Fibroblast of lung (primary cell): ENCODE measurements around the gene CDK11B. TPM values are rescaled to one million over a fixed set of nuclear protein-coding genes. Genes with fewer than 3 reads are reported as not detected.

Experiments used
- DNase-seq, 2 donors: peaks; one replicate each; pipeline versions ENCODE4 v3.0.0 to v3.0.0-alpha.2; 2010; ENCODE audit warnings: low read depth in 2 of 2
- H2AFZ ChIP-seq: 2 replicates; pipeline ENCODE4 v1.5.1; 2012; ENCODE audit warnings: low read length, control low read depth, inconsistent platforms
- H3K27ac ChIP-seq: 2 replicates; pipeline ENCODE4 v1.5.1; 2011; ENCODE audit warnings: low read length, control low read depth; ENCODE audit not compliant: insufficient read depth
- H3K27me3 ChIP-seq: 2 replicates; pipeline ENCODE4 v1.5.1; 2011; ENCODE audit warnings: mild to moderate bottlenecking, low read length; ENCODE audit not compliant: control insufficient read depth, insufficient read depth
- H3K36me3 ChIP-seq: 2 replicates; pipeline ENCODE4 v1.5.1; 2011; ENCODE audit warnings: low read length; ENCODE audit not compliant: control insufficient read depth, insufficient read depth
- H3K4me1 ChIP-seq: 2 replicates; pipeline ENCODE4 v1.5.1; 2011; ENCODE audit warnings: low read length; ENCODE audit not compliant: control insufficient read depth, insufficient read depth; ENCODE audit errors: extremely low read depth
- H3K4me2 ChIP-seq: 2 replicates; pipeline ENCODE4 v1.5.1; 2011; ENCODE audit warnings: low read length, control low read depth; ENCODE audit not compliant: insufficient read depth; ENCODE audit errors: extremely low read depth
- H3K4me3 ChIP-seq, 4 experiments: fragments of 200-600 bp in 1 of 4; sonication (generic) in 1 of 4; replicated peaks in 1 of 4; 2 replicates each; pipeline ENCODE4 v1.5.1; 2011 to 2016; ENCODE audit warnings: low read length in 4 of 4, low read depth in 3 of 4, mild to moderate bottlenecking in 3 of 4, control low read depth in 2 of 4, inconsistent platforms in 1 of 4, mixed read lengths in 1 of 4; ENCODE audit not compliant: insufficient read depth in 1 of 4; ENCODE audit errors: control extremely low read depth in 1 of 4
- H3K79me2 ChIP-seq: 2 replicates; pipeline ENCODE4 v1.5.1; 2012; ENCODE audit warnings: mild to moderate bottlenecking, low read length, inconsistent platforms; ENCODE audit not compliant: control insufficient read depth, insufficient read depth
- H3K9ac ChIP-seq: 2 replicates; pipeline ENCODE4 v1.5.1; 2011; ENCODE audit warnings: mild to moderate bottlenecking, low read length, control low read depth; ENCODE audit not compliant: insufficient read depth
- H3K9me3 ChIP-seq: 2 replicates; pipeline ENCODE4 v1.5.1; 2012; ENCODE audit warnings: low read depth, low read length; ENCODE audit not compliant: control insufficient read depth, insufficient read depth
- H4K20me1 ChIP-seq: 2 replicates; pipeline ENCODE4 v1.5.1; 2011; ENCODE audit warnings: low read length; ENCODE audit not compliant: control insufficient read depth, insufficient read depth; ENCODE audit errors: extremely low read depth
- CTCF ChIP-seq, 2 donors: IDR thresholded peaks in 1 of 2; conservative IDR thresholded peaks in 1 of 2; 1 replicate in 1 of 2; 2 replicates in 1 of 2; pipeline ENCODE4 v1.5.1; 2011 to 2012; ENCODE audit warnings: low read length in 2 of 2, control low read depth in 1 of 2, inconsistent platforms in 1 of 2, low read depth in 1 of 2, mild to moderate bottlenecking in 1 of 2
- EZH2 ChIP-seq: IDR thresholded peaks from 2 replicates; pipeline ENCODE4 v1.5.1; 2012; ENCODE audit warnings: low read length, control low read depth, mild to moderate bottlenecking; ENCODE audit errors: missing control alignments
- polyA plus RNA-seq, 2 donors: library from polyadenylated mRNA; depleted of rRNA in 1 of 2; stranded (reverse) in 1 of 2; unstranded in 1 of 2; fragments of >200 nt; gene quantifications; 2 replicates each; pipeline ENCODE4 v1.2.1, GENCODE V29; 2011 to 2012; ENCODE audit warnings: missing spikeins in 1 of 2
- total RNA-seq: library from RNA; depleted of rRNA; stranded (reverse); fragments of >200 nt; gene quantifications from 2 replicates; pipeline ENCODE4 v1.2.1, GENCODE V29; 2014

CDK11B gene
- total and polyA plus RNA-seq, 2 donors (not counting 1 experiment from before 2014, with no cell fraction given) = 2.5 to 9.7 TPM

DNA sequence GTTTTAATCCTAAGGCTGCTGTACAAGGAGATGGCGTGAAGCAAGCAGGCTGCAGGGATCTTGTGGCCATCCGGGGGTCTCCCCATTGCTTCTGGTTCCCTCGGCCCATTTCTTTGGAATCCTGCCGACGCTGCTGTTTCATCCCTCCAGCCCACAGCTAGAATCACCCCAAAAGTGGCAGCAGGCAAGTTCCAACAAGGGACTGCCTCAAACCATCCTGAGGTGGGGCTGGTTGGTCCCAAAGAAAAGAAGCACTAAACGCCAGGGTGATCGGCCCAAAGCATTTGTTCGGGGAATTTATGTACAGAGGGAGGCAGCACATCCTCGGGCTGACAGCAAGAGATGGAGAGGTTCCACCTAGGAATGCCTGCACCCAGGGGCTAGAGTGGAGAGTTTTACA is 48.0 kb downstream of the CDK11B start:
- Histone ChIP-seq H3K27me3 (no peaks in the 10 kb centered on the region), H3K9ac (no peak overlapping the region), H4K20me1 (no peaks in the 10 kb centered on the region), H3K4me2 (no peak overlapping the region), H3K27ac (no peak overlapping the region), H3K9me3 (no peaks in the 10 kb centered on the region), H2AFZ (no peak overlapping the region), H3K36me3 (no peaks in the 10 kb centered on the region), H3K79me2 (peaks cover 9% of the 10 kb centered on the region), H3K4me3 (peak overlapping the region in 1 of 4 experiments; percentile 27), H3K4me1 (peaks cover 5% of the 10 kb centered on the region)
- TF ChIP-seq EZH2 = no peak
- no peak for TF ChIP-seq CTCF (conservative IDR thresholded peaks at IDR 0.05 in 1 of 2, IDR thresholded peaks at IDR 0.05 in 1 of 2; ENCODE audit: low read depth in 1 of 2, low read length in 2 of 2)
- DNase-seq = no peak

GRCh38 chr1:1609822-1610485 is 48.9 kb downstream of the CDK11B start:
- Histone ChIP-seq H3K36me3 (no peaks in the 10 kb centered on the region), H3K4me1 (peaks cover 5% of the 10 kb centered on the region), H3K9me3 (no peaks in the 10 kb centered on the region), H2AFZ (no peak overlapping the region), H3K9ac (no peak overlapping the region), H4K20me1 (no peaks in the 10 kb centered on the region), H3K4me2 (no peak overlapping the region), H3K27me3 (no peaks in the 10 kb centered on the region), H3K79me2 (peaks cover 8% of the 10 kb centered on the region), H3K27ac (no peak overlapping the region), H3K4me3 (no peak overlapping the region)
- DNase-seq = no peak
- TF ChIP-seq CTCF (conservative IDR thresholded peaks at IDR 0.05 in 1 of 2, IDR thresholded peaks at IDR 0.05 in 1 of 2; ENCODE audit: low read depth in 1 of 2, low read length in 2 of 2) (no peak), EZH2 (no peak)

DNA sequence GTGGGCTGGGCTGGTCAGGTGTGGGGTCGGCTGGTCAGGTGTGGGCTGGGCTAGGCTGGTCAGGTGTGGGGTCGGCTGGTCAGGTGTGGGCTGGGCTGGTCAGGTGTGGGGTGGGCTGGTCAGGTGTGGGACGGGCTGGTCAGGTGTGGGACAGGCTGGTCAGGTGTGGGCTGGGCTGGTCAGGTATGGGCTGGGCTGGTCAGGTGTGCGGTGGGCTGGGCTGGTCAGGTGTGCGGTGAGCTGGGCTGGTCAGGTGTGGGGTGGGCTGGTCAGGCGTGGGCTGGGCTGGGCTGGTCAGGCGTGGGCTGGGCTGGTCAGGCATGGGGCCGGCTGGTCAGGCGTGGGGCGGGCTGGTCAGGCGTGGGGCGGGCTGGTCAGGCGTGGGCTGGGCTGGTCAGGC is 52.6 kb downstream of the CDK11B start:
- TF ChIP-seq CTCF (conservative IDR thresholded peaks at IDR 0.05 in 1 of 2, IDR thresholded peaks at IDR 0.05 in 1 of 2; ENCODE audit: low read depth in 1 of 2, low read length in 2 of 2) (no peak), EZH2 (no peak)
- Histone ChIP-seq H3K4me2 (no peak overlapping the region), H2AFZ (no peak overlapping the region), H3K4me3 (no peak overlapping the region), H3K9me3 (no peaks in the 10 kb centered on the region), H3K36me3 (no peaks in the 10 kb centered on the region), H3K9ac (no peak overlapping the region), H3K4me1 (no peaks in the 10 kb centered on the region), H3K27ac (no peak overlapping the region), H3K79me2 (no peaks in the 10 kb centered on the region), H4K20me1 (no peaks in the 10 kb centered on the region), H3K27me3 (no peaks in the 10 kb centered on the region)
- no peak for DNase-seq
